MM.1S (cell line): ENCODE data around the gene ZNF619.

Experiments used
- CTCF ChIP-seq: fragments of 300-600 bp; sonication (generic); IDR thresholded peaks from 2 replicates; pipeline ENCODE4 v1.5.1; 2016; ENCODE audit warnings: antibody characterized with exemption, low read length, mixed read lengths
- EZH2 ChIP-seq: fragments of 300-600 bp; sonication (generic); optimal IDR thresholded peaks from 2 replicates; pipeline ENCODE3; 2017; ENCODE audit warnings: low read depth, mild to moderate bottlenecking, antibody characterized with exemption, low read length, mixed read lengths
- EZH2phosphoT487 ChIP-seq: fragments of 300-600 bp; sonication (generic); IDR thresholded peaks from 2 replicates; pipeline ENCODE4 v1.6.1; 2018; ENCODE audit warnings: antibody characterized with exemption, low read length

DNA sequence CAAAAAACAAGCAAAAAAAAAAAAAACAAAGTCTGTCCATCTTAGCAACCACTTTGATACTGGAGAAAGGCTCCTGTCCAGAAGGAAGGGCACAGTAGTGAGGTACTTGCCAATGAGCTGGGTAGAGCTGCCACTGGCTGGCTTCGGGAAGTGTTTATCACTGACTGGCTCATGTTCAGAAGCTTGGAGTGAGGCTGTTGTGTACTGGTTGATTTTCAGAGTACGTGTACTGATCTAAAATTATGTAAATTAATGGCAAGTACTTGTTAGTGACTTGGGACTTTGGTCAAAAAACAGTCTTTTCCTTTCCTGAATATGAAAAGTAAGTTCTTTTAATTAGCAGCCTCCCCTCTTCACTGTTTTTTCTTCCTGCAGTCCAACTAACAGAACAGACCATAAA lies 46.9 kb downstream of the ZNF619 start:
- TF ChIP-seq CTCF: no peak
- TF ChIP-seq EZH2phosphoT487: no peak
- no peak for TF ChIP-seq EZH2
